H1 (cell line): ENCODE results near the gene NNMT. TPM values are rescaled to one million over a fixed set of nuclear protein-coding genes. Genes with fewer than 3 reads are reported as not detected.

Source experiments
- ATF3 ChIP-seq: IDR thresholded peaks from 2 replicates; pipeline ENCODE4 v1.6.1; 2011; ENCODE audit warnings: low read depth, mild to moderate bottlenecking, low read length; ENCODE audit not compliant: insufficient read depth
- BCL11A ChIP-seq, 2 experiments: IDR thresholded peaks; one replicate each; pipeline ENCODE4 v1.6.1; 2011; ENCODE audit warnings: low read depth in 2 of 2, low read length in 2 of 2, mild to moderate bottlenecking in 2 of 2
- CHD1 ChIP-seq: IDR thresholded peaks from 2 replicates; pipeline ENCODE4 v1.6.1; 2012; ENCODE audit warnings: low read depth, low read length, improper control_type of control experiment
- SIRT6 ChIP-seq: IDR thresholded peaks from one replicate; pipeline ENCODE4 v1.7.1; 2012; ENCODE audit warnings: low read length, inconsistent platforms
- ZNF274 ChIP-seq: IDR thresholded peaks from 2 replicates; pipeline ENCODE4 v1.7.0; 2012; ENCODE audit warnings: low read length, borderline replicate concordance; ENCODE audit errors: extremely low read depth
- polyA plus RNA-seq, 7 experiments: library from polyadenylated mRNA; depleted of rRNA in 3 of 7; stranded (reverse) in 5 of 7; unstranded in 2 of 7; fragments of >200 nt in 5 of 7; fragments of 200-250 nt in 2 of 7; gene quantifications; 1 replicate in 5 of 7; 2 replicates in 1 of 7; 4 replicates in 1 of 7; pipeline versions ENCODE4 v1.2.1 to v1.2.3, GENCODE V29; 2011 to 2013; ENCODE audit warnings: missing spikeins in 2 of 7, mixed read lengths in 2 of 7
- total RNA-seq: library from RNA; stranded (reverse); fragmentation: NEBNext Ultra II Directional; extraction: Animal tissue kit (Norgen Biotek cat#: 25700); gene quantifications from 2 replicates; pipeline ENCODE4 v1.2.1, GENCODE V29; 2021

Gene NNMT
- total and polyA plus RNA-seq, 2 of the 8 experiments (the other 6 are each of a cell fraction or from before 2014, with no cell fraction given): not detected

DNA sequence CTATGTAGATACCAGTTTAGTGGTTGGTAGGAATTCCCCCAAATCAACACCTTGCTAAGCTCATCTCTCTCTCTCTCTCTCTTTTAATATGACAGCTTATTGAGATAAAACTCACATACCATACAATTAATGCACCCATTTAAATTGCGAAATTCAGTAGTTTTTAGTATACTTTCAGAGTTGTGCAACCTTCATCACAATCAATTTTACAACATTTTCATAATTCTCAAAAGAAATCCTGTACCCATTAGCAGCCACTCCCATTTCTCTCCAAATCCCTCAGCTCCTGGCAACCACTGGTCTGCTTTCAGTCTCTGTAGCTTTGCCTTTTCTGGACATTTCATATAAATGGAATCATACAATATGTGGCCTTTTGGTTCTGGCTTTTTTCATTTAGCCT is 13.3 kb downstream of the NNMT start (continued):
- TF ChIP-seq BCL11A (IDR thresholded peaks at IDR 0.05; ENCODE audit: low read depth in 2 of 2, low read length in 2 of 2) (no peak), CHD1 (no peak), ZNF274 (no peak), ATF3 (no peak), SIRT6 (no peak)
